ENCODE measurements around the gene FIGNL2.

Gene FIGNL2

GRCh38 chr12:51874000-51874399, 25.5 kb upstream of the FIGNL2 start:
- DNase-seq: peak in 1 of 2 experiments; percentile 6

DNA sequence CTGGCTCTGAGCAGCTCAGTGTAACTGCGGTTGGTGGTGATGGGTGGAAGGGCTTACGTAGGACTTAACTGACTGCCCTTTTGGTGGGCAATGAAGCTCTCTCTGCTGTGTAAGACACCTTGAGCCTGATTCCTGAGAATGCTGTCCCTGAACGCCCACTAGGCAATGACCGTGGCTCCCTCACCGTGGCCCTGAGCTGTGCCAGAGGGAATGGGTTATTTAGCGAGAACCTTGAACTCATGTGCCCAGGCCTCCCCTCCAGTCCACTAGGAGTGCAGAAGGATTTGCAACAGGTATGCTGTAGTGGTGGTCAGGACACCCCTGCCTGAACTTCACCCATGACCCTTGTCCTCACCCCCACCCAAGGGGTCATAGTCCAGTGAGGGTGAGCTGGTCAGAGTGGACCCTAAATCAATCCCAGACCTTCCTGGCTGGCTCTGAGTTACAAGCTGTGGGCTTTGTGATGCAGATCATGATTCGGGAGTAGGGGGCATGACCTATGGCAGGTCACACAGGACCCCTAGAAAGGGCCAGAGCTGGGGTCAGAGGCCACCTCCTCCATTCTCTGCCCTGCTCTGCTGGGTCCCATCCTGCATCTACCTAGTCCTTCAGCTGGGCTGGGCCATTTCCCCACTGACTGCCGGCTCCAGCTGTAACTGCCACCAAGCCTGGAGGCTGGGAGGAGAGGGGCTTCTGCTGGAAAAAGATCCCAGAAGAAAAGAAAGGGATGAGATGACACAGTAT, 24.9 kb upstream of the FIGNL2 start:
- no peak for DNase-seq

- DNase-seq: no peak
Measured at GRCh38 chr12:51872689-51872981, 24.1 kb upstream of the FIGNL2 start.

- no peak for DNase-seq
Measured at GRCh38 chr12:51871918-51872688, 23.6 kb upstream of the FIGNL2 start.

- no peak for DNase-seq
Measured at GRCh38 chr12:51871126-51871525, 22.6 kb upstream of the FIGNL2 start.

- no peak for DNase-seq
Measured at GRCh38 chr12:51870504-51870903, 22.0 kb upstream of the FIGNL2 start.

- no peak for DNase-seq
Measured at GRCh38 chr12:51869931-51870330, 21.4 kb upstream of the FIGNL2 start.

DNA sequence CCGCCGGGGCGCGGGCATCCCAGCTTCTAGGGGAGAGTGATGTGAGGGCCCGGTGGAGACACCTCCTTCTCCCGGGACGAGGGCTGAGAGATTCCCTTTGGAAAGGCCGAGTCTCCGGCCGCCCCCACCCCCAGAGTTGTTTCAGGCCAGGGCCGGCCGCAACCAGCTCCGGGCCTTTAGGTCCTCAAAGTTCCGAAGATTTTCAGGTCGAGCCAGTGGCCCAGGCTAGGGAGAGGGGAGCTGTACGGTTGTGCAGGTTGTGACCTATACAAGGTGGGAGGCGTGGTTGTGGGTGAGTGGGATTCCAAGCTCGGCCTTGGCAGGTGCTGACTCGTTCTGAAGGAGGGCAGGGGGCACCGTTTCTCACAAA, 21.0 kb upstream of the FIGNL2 start:
- no peak for DNase-seq

- no peak for DNase-seq
Measured at GRCh38 chr12:51868821-51869495, 20.4 kb upstream of the FIGNL2 start.

DNA sequence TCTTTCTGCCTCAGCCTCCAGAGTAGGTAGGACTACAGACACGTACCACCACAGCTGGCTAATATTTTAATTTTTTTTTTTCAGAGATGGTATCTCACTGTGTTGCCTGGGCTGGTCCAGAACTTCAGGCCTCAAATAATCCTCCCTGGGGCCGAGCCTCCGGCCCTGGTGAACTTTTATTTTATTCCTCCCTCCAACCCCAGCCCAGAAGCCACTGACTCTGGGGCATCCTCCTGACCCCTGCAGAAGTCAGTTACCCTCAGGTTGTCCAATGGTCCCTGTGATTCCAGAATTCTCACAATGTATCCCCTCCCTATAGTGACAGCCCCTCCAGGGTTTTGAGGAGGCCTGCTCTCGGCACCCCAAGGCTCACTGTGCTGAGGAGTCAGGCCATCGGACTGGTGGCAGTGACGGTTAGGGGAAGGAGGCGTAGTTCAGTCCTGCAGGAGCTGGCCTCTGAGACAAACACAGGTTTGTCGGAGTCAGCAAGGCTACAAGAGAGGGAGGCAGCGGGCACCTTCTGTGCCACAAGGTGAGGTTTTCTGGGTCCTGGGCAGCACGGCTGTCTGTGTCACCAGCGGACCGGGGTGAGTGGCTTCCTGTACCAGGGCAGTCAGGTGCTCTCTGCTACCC, 19.4 kb upstream of the FIGNL2 start:
- no peak for DNase-seq

- DNase-seq: no peak
Measured at GRCh38 chr12:51867371-51867770, 18.9 kb upstream of the FIGNL2 start.

- no peak for DNase-seq
Measured at GRCh38 chr12:51866762-51867161, 18.2 kb upstream of the FIGNL2 start.

DNA sequence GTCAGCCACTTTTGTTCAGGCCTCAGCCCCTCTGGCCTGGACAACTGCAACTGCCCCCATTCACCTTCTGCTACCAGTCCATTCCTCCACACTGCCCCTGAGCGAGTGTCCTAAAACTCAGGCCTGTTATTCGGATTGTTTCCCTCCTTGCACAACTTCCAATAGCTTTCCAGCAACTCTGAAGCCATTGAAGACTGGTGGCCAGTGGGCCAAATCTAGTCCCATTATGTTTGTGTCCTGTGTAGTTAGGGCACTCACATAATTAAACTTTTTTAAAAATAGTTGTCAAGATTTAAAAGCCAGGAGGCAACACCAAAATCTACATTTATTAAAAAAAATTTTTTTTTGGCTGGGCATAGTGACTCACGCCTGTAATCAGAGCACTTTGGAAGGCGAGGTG, 17.8 kb upstream of the FIGNL2 start:
- DNase-seq: no peak

DNA sequence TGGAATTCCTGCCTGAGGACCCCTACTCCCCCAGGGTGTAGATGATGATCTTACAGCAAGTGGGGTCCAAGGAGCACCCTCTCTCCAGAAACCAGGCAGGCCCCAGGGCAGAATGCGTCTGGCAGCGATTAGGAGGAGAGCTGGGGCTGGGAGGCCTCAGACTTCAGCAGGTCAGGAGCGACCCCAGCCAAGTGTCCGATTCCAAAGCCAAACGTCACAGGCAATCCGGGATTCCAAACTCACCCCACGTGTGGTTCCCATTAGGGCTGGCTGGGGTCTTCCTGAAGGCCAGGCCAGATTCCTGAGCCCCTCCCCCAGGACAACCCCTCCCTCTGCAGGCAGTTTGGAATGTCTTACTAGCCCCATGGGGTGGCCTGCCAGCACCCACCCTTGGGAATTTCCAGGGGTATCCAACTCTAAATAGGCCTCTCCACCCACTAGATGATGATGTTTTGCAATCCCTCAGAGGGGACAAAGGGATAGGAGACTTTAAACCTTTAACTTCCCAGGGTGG, 17.3 kb upstream of the FIGNL2 start:
- no peak for DNase-seq

DNA sequence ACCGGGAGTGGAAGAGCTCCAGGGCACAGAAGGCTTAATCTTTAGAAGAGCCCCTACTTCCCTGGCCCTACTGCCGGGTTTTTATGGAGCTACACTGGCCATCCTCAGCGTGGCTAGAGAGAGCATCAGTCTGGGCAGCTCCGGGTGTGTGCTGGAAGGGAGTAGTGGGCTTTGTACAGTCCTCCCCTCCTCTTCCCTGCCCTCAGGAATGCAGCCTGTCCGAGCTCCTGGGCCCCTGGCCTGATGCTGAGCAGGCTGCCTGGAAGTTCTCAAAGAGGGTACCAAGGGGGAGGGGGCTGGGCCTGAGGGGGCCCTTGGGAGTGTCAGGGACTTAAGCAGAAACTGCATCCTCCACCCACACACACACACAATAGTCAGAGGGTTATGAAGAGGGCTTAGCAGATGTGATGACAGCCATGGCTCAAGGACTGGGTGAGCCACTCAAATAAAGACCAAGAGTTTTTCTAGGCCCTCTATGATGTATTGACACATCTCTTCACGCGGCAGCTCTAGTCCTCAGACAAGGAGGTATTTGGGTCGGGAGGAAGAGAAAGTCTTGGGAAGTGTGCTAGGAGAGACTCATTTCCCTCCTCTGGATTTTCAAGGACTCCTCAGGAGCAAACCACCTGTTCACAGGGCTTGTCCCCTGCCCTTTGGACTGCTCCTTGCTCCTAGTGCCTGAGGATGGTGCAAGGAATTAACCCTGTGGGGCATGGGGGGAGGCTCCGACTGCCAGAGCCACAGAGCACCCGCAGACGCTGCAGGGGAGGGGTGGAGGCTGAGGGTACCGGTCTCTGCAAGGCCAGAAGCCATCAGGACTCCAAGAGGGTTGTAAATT, 16.5 kb upstream of the FIGNL2 start:
- DNase-seq: no peak

DNA sequence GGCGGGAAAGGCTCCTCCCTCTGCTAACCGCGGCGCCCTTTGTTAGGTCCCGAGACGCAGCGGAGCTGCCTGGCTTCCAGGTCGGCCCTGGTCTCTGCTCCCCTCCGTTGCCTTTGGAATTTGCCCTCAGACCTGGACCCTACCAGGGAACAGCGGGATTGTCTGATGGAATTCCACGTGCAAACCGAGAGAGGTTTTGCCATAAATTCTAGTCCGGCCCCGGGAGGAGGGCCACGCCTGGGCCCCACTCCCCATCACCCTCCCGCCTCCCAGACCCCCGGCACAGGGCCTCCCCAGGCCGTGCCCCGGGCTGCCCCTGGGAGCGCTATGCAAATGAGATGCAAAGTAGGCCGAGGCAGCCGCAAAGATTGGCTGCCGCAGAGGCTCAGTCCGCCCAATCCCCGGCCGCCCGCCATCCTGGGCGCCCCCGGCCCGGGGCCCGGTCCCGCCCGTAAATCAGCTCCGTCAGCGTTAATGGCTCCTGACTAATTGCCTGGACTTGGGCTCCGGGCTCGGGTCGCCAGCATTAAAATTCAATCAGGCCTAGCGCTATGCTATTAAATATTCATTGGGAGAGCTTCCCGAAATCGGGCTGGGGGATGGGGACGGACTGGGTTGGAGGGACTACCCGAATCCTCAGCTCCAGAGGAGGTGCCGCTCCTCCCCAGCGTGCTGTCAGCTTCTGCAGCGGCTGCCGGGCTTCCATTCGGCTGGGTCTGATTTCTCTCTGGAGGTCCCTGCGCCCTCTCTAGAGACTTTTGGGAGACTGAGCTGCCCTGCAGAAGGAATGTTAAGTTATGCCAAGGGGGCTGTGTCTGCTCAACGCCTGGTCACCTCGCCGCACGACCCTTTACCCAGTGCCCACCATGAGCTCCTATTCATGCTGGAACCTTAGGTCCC, 15.7 kb upstream of the FIGNL2 start:
- DNase-seq: no peak

GRCh38 chr12:51863363-51863932, 14.9 kb upstream of the FIGNL2 start:
- DNase-seq: no peak

DNA sequence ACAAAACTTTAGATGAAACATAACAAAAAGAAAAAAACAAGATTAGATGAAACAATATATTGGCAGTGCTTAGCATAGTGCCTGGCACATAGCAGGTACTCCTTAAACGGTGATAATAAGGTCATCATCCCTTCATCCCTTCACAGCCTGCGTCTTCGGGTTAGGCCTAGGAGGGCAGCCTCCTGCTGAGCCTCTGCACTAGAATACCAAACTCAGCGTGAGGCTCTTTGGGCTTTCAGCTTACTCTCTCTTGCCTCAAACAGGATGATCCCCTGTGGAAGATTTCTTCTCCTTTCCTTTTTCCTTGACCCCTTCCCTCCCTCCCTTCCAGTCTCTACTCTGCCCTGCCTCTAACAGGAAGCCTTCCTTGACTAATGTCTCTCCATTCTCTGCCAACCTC, 14.4 kb upstream of the FIGNL2 start:
- DNase-seq: no peak

- no peak for DNase-seq
Measured at GRCh38 chr12:51860986-51861385, 12.5 kb upstream of the FIGNL2 start.

- no peak for DNase-seq
Measured at GRCh38 chr12:51855586-51856428, 7.3 kb upstream of the FIGNL2 start.

Data from NCI-H446 (cell line).